Calu3 (cell line): ENCODE measurements around the gene TMOD2. TPM values are rescaled to one million over a fixed set of nuclear protein-coding genes. Genes with fewer than 3 reads are reported as not detected.

Experiments used
- BruUV-seq: library from RNA; stranded (reverse); fragments of 400-500 nt; replicated peaks from 2 replicates; lab custom pipeline; 2021; lab: Mats Ljungman, UMichigan
- CTCF ChIA-PET: fragments of 300-600 bp; sonication (Branson Sonifier 250); formaldehyde crosslinking; loops from one replicate; lab custom pipeline; 2022; ENCODE audit warnings: antibody characterized with exemption; lab: Charles Lee
- DNase-seq: peaks from one replicate; pipeline ENCODE4 v3.0.0; 2022
- H3K27ac Mint-ChIP-seq: one replicate; pipeline ENCODE4 v1.8.0; 2022; ENCODE audit warnings: mixed read lengths; ENCODE audit not compliant: unreplicated experiment
- H3K27me3 Mint-ChIP-seq: one replicate; pipeline ENCODE4 v1.8.0; 2022; ENCODE audit warnings: mixed read lengths; ENCODE audit not compliant: unreplicated experiment
- H3K36me3 Mint-ChIP-seq: one replicate; pipeline ENCODE4 v1.8.0; 2022; ENCODE audit warnings: mild to moderate bottlenecking, moderate library complexity, mixed read lengths; ENCODE audit not compliant: insufficient read depth, unreplicated experiment
- H3K4me1 Mint-ChIP-seq: one replicate; pipeline ENCODE4 v1.8.0; 2022; ENCODE audit warnings: mild to moderate bottlenecking, low read depth, mixed read lengths; ENCODE audit not compliant: unreplicated experiment
- H3K4me3 Mint-ChIP-seq: one replicate; pipeline ENCODE4 v1.8.0; 2022; ENCODE audit warnings: mild to moderate bottlenecking, low read depth, moderate library complexity, mixed read lengths; ENCODE audit not compliant: unreplicated experiment
- H3K9me3 Mint-ChIP-seq: one replicate; pipeline ENCODE4 v1.8.0; 2022; ENCODE audit warnings: low read depth, mixed read lengths; ENCODE audit not compliant: unreplicated experiment
- intact Hi-C: fragments of 100-400 bp; cut with micrococcal nuclease; formaldehyde crosslinking; loops from one replicate; pipeline ENCODE4 v1.10.0; 2022; ENCODE audit not compliant: unreplicated experiment
- total RNA-seq: library from RNA; stranded (reverse); gene quantifications from 2 replicates; pipeline ENCODE4 v1.2.3, GENCODE V29; 2022
- TF ChIP-seq, protein P1 (sequence below): fragments of 200-600 bp; IDR thresholded peaks from one replicate; pipeline ENCODE4 v1.8.0; 2022; ENCODE audit warnings: antibody characterized with exemption; ENCODE audit not compliant: unreplicated experiment

Gene TMOD2
- total RNA-seq, 1 experiment from 2014 or later: 0.64 TPM

DNA sequence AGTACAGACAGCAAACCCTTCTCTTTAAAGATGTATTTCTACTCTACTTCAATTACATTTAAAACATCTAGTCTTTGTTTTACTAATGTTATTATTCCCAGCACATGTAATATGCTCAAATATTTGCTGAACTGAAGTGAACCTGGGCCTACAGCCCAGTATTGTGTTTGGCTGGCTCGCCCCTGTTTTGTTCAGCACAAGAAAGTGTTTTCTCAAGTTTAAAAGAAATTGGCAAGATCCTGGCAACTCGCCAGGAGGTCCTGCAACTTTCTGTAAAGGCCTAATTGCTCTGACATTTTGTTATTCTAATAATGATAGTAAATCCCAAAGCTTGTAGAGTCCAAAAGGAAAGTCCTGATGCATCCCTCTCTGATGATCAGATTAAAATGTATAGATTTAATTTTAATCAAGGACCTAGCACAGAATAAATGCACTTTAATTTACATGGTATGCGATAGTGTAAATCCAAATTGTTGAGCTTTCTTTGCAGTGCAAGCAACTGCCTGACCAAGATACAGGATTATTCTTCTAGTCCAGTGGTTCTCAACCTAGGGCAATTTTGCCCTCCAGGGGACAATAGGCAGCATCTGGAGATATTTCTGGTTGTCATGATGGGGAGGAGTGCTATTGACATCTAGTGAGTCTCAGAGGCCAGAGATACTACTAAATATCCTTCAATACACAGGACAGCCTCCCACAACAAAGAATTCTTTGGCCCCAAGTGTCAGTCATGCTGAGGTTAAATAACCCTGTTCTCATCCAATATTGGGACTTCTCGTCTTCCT is 42.3 kb downstream of the TMOD2 start:
- TF ChIP-seq, protein P1, sequence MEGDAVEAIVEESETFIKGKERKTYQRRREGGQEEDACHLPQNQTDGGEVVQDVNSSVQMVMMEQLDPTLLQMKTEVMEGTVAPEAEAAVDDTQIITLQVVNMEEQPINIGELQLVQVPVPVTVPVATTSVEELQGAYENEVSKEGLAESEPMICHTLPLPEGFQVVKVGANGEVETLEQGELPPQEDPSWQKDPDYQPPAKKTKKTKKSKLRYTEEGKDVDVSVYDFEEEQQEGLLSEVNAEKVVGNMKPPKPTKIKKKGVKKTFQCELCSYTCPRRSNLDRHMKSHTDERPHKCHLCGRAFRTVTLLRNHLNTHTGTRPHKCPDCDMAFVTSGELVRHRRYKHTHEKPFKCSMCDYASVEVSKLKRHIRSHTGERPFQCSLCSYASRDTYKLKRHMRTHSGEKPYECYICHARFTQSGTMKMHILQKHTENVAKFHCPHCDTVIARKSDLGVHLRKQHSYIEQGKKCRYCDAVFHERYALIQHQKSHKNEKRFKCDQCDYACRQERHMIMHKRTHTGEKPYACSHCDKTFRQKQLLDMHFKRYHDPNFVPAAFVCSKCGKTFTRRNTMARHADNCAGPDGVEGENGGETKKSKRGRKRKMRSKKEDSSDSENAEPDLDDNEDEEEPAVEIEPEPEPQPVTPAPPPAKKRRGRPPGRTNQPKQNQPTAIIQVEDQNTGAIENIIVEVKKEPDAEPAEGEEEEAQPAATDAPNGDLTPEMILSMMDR: no peak
- intact Hi-C loops: no loop called here
- Mint-ChIP-seq H3K27ac (no peak overlapping the region), H3K4me3 (no peak overlapping the region), H3K9me3 (no peaks in the 10 kb centered on the region), H3K36me3 (no peaks in the 10 kb centered on the region), H3K4me1 (no peaks in the 10 kb centered on the region), H3K27me3 (peaks cover 23% of the 10 kb centered on the region)
- CTCF ChIA-PET: interaction anchor here (0.7 kb wide), 1 partner anchor 114 kb away, joined by 3 read pairs; no protein-coding TSS in a partner anchor
- BruUV-seq: no TSS peak
- no peak for DNase-seq

DNA sequence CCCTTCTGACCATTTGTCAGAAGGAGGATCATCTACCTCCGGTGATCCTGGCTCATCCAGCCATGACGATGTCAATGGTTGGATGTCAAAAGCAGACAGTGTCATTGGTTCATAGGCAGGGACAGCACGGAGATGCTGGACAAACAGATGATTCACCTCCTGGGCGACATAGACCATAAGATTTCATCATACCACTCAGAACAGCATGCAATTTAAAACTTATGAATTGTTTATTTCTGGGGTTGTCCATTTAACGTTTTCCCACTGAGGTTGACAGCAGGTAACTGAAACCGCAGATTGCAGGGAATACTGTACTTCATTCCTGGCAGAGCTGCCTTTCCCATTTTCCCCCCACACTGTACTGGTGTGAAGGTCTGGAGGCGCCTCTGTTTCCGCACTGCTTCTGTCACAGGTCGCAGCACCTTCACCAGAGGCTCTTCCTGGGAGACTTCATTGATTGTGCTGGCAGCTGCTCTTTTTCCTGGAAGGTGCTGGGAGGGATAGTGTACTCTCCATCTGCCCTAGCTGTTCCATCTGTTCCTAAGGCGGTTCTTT is 45.5 kb downstream of the TMOD2 start:
- BruUV-seq: no TSS peak
- Mint-ChIP-seq H3K36me3 (no peaks in the 10 kb centered on the region), H3K4me3 (no peak overlapping the region), H3K4me1 (no peaks in the 10 kb centered on the region), H3K27me3 (no peaks in the 10 kb centered on the region), H3K9me3 (no peaks in the 10 kb centered on the region), H3K27ac (no peak overlapping the region)
- intact Hi-C loops: loop anchor here (5.0 kb wide), 2 partner anchors 90 to 110 kb away; no protein-coding TSS in a partner anchor
- CTCF ChIA-PET: no interaction called here
- TF ChIP-seq, protein P1: no peak
- no peak for DNase-seq

DNA sequence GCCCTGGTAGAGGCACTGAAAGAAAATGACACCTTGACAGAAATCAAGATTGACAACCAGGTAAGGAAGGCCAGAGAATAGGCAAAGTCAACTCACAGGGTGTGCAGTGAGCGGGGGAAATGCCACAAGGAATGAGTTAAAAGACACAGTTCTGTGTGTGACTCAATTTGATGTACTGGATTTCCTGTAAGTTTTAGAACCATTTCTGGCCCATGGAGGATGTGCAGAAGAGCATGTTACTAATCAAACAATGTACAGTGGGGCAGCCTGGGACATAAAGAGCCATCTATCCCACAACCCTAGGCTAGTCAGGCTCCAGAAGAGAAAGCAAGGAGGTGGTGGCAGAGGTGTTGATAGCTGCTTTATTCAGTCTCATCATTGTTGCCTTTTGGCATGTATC is 46.9 kb downstream of the TMOD2 start:
- TF ChIP-seq, protein P1: no peak
- H3K27me3 Mint-ChIP-seq: no peaks in the 10 kb centered on the region
- DNase-seq: no peak
- CTCF ChIA-PET: no interaction called here
- H3K4me1 Mint-ChIP-seq: no peaks in the 10 kb centered on the region
- H3K4me3 Mint-ChIP-seq: no peak overlapping the region
- H3K36me3 Mint-ChIP-seq: no peaks in the 10 kb centered on the region
- H3K27ac Mint-ChIP-seq: no peak overlapping the region
- H3K9me3 Mint-ChIP-seq: no peaks in the 10 kb centered on the region
- intact Hi-C loops: loop anchor here (5.0 kb wide), 2 partner anchors 89 to 109 kb away; no protein-coding TSS in a partner anchor
- no TSS peak for BruUV-seq

DNA sequence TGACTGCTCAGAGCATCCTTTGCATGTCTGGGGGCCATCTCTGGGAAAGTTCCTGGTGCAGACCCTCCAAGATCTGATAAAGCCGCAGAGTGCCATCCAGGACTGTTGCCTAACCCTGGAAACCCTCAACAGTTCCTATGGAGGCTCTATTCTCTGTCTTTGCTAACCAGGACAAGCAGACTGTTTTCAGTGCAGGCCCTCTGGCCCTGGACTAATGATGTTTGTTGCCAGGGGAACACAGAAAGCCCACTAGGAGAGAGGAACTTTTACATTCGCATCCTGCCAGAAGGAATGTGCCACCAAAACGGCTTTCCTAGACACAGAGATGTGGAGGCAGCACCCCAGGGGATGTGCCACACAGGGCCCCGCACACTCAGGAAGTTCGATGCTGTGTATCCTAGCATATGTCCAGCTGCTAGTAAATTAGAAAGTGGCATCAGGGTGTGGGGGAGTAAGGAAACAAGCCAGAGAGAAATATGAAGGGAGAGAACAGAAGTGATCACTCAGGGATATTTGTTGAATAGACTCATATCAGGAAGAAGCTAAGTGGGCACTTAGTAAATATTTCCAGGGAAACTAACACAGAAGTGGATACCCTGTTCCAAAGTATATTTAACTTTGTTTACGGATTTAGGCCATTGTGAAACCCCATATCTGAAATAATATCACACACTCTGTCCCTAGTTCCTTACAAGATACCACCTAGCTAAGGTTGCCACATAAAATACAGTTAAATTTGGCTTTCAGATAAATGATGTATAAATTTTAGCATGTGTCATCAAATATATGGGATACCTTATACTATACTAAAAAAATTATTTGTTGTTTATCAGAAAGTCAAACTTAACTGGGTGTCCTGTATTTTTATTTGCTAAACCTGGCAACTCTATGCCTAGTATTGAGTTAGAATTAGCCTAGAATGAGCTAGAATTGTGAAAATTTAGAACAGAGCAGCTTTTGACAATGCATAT is 48.2 kb downstream of the TMOD2 start:
- no peaks in the 10 kb centered on the region for H3K36me3 Mint-ChIP-seq
- H3K9me3 Mint-ChIP-seq: no peaks in the 10 kb centered on the region
- BruUV-seq: no TSS peak
- DNase-seq: no peak
- no peaks in the 10 kb centered on the region for H3K27me3 Mint-ChIP-seq
- intact Hi-C loops: loop anchor here (5.0 kb wide), 2 partner anchors 88 to 108 kb away; no protein-coding TSS in a partner anchor
- TF ChIP-seq, protein P1: no peak
- H3K27ac Mint-ChIP-seq: no peak overlapping the region
- CTCF ChIA-PET: no interaction called here
- no peaks in the 10 kb centered on the region for H3K4me1 Mint-ChIP-seq
- H3K4me3 Mint-ChIP-seq: no peak overlapping the region
